Endothelial cell of umbilical vein (primary cell): ENCODE data around the gene RTN4RL1. TPM values are rescaled to one million over a fixed set of nuclear protein-coding genes. Genes with fewer than 3 reads are reported as not detected.
A peak's percentile ranks its signal among the peaks of the same experiment; 100 is the strongest.

Experiments used
- BruUV-seq: library from RNA; stranded (reverse); fragments of 400-500 nt; replicated peaks from 2 replicates; lab custom pipeline; 2021; lab: Mats Ljungman, UMichigan
- CTCF ChIA-PET: fragments of 300-600, 350-600 bp; sonication (Branson Sonifier 250); formaldehyde crosslinking; loops from one replicate; lab custom pipeline; 2021; ENCODE audit warnings: antibody characterized with exemption, inconsistent platforms; lab: Charles Lee
- POLR2A ChIA-PET: fragments of 300-600, 350-600 bp; sonication (Branson Sonifier 250); formaldehyde crosslinking; loops from one replicate; lab custom pipeline; 2021; ENCODE audit warnings: antibody characterized with exemption, inconsistent platforms; lab: Charles Lee
- DNase-seq: peaks from one replicate; pipeline ENCODE4 v3.0.0-alpha.2; 2011; ENCODE audit warnings: low read depth, low spot score
- FAIRE-seq: peaks from 2 replicates; lab custom pipeline; 2011; peaks lifted over from hg19 to GRCh38; lab: Jason Lieb, UNC
- H2AFZ ChIP-seq: 2 replicates; pipeline ENCODE4 v1.6.0; 2012; ENCODE audit warnings: low read depth, low read length, control low read depth, inconsistent platforms
- H3K27ac ChIP-seq: 2 replicates; pipeline ENCODE4 v1.5.1; 2011; ENCODE audit warnings: low read depth, mild to moderate bottlenecking, control low read depth, low read length, moderate library complexity; ENCODE audit not compliant: insufficient read depth
- H3K27me3 ChIP-seq, 2 experiments: 2 replicates each; pipeline versions ENCODE4 v1.6.0 to v1.6.1; 2011; ENCODE audit warnings: low read length in 2 of 2, mixed read lengths in 1 of 2; ENCODE audit not compliant: control insufficient read depth in 2 of 2, insufficient read depth in 2 of 2
- H3K36me3 ChIP-seq, 2 experiments: 2 replicates in 1 of 2; 3 replicates in 1 of 2; pipeline ENCODE4 v1.5.1; 2011; ENCODE audit warnings: low read length in 2 of 2, mild to moderate bottlenecking in 1 of 2, moderate library complexity in 1 of 2; ENCODE audit not compliant: control insufficient read depth in 2 of 2, insufficient read depth in 2 of 2; ENCODE audit errors: extremely low read depth in 1 of 2
- H3K4me1 ChIP-seq: 3 replicates; pipeline ENCODE4 v1.5.1; 2011; ENCODE audit warnings: mild to moderate bottlenecking, low read length; ENCODE audit not compliant: control insufficient read depth, insufficient read depth; ENCODE audit errors: extremely low read depth
- H3K4me2 ChIP-seq: 2 replicates; pipeline ENCODE4 v1.6.1; 2011; ENCODE audit warnings: low read length, control low read depth, mixed read lengths; ENCODE audit not compliant: insufficient read depth
- H3K4me3 ChIP-seq, 3 experiments: fragments of 200-600 bp in 1 of 3; sonication (generic), shearing (Covaris generic) in 1 of 3; replicated peaks in 1 of 3; 2 replicates each; pipeline ENCODE4 v1.5.1; 2011 to 2016; ENCODE audit warnings: control low read depth in 3 of 3, low read length in 3 of 3, mild to moderate bottlenecking in 2 of 3, inconsistent platforms in 1 of 3, low read depth in 1 of 3, moderate library complexity in 1 of 3; ENCODE audit not compliant: insufficient read depth in 1 of 3
- H3K79me2 ChIP-seq: 2 replicates; pipeline ENCODE4 v1.6.0; 2012; ENCODE audit warnings: low read length, inconsistent platforms; ENCODE audit not compliant: control insufficient read depth, insufficient read depth
- H3K9ac ChIP-seq: replicated peaks from 2 replicates; pipeline ENCODE3; 2011; ENCODE audit warnings: low read length, control low read depth; ENCODE audit not compliant: insufficient read depth; ENCODE audit errors: extremely low read depth
- H3K9me1 ChIP-seq: replicated peaks from 3 replicates; pipeline ENCODE4 v1.6.0; 2011; ENCODE audit warnings: mild to moderate bottlenecking, low read length; ENCODE audit not compliant: control insufficient read depth, insufficient read depth; ENCODE audit errors: extremely low read depth
- H3K9me3 ChIP-seq: replicated peaks from 2 replicates; pipeline ENCODE4 v1.5.1; 2012; ENCODE audit warnings: low read length, inconsistent platforms; ENCODE audit not compliant: control insufficient read depth, insufficient read depth
- H4K20me1 ChIP-seq: replicated peaks from 2 replicates; pipeline ENCODE3; 2011; ENCODE audit warnings: mild to moderate bottlenecking, low read length; ENCODE audit not compliant: control insufficient read depth, insufficient read depth; ENCODE audit errors: extremely low read depth
- EZH2 ChIP-seq: IDR thresholded peaks from 2 replicates; pipeline ENCODE4 v1.6.1; 2012; ENCODE audit warnings: borderline replicate concordance, low read depth, mild to moderate bottlenecking, moderate library complexity, low read length, inconsistent platforms; ENCODE audit not compliant: severe bottlenecking
- FOS ChIP-seq: IDR thresholded peaks from 2 replicates; pipeline ENCODE4 v1.6.1; 2011; ENCODE audit warnings: mild to moderate bottlenecking, low read length, moderate library complexity, borderline replicate concordance; ENCODE audit not compliant: insufficient read depth
- GATA2 ChIP-seq: IDR thresholded peaks from 2 replicates; pipeline ENCODE4 v1.7.0; 2011; ENCODE audit warnings: low read depth, mild to moderate bottlenecking, moderate library complexity, mixed read lengths, low read length; ENCODE audit not compliant: insufficient read length, insufficient read depth
- JUN ChIP-seq: IDR thresholded peaks from 2 replicates; pipeline ENCODE4 v1.6.1; 2011; ENCODE audit warnings: borderline replicate concordance, low read depth; ENCODE audit not compliant: insufficient read length, insufficient read depth
- MYC ChIP-seq: IDR thresholded peaks from one replicate; pipeline ENCODE4 v1.6.1; 2011; ENCODE audit warnings: mild to moderate bottlenecking, low read depth, low read length
- POLR2A ChIP-seq: IDR thresholded peaks from 2 replicates; pipeline ENCODE4 v1.6.1; 2012; ENCODE audit warnings: low read depth, mild to moderate bottlenecking, control low read depth, low read length
- POLR2AphosphoS5 ChIP-seq: IDR thresholded peaks from 2 replicates; pipeline ENCODE4 v1.6.1; 2012; ENCODE audit warnings: low read depth, mild to moderate bottlenecking, control low read depth, low read length, moderate library complexity; ENCODE audit not compliant: insufficient read depth
- dilution Hi-C: fragments of 300-500 bp; cut with MboI; formaldehyde crosslinking; loops from one replicate; pipeline ENCODE4 v1.15.0; 2019; ENCODE audit warnings: low sequenced_read_pairs; ENCODE audit not compliant: extremely low pct_ligation_motif_present
- intact Hi-C: fragments of 100-400 bp; cut with micrococcal nuclease; formaldehyde crosslinking; loops from one replicate; pipeline ENCODE4 v1.10.0; 2022
- polyA plus RNA-seq, 4 experiments: library from polyadenylated mRNA; depleted of rRNA in 3 of 4; stranded (reverse) in 3 of 4; unstranded in 1 of 4; fragments of >200 nt; gene quantifications; 2 replicates each; pipeline versions ENCODE4 v1.2.1 to v1.2.3, GENCODE V29; 2011 to 2012; ENCODE audit warnings: missing spikeins in 1 of 4
- total RNA-seq: library from RNA; stranded (reverse); gene quantifications from 2 replicates; pipeline ENCODE4 v1.2.3, GENCODE V29; 2021
- TF ChIP-seq, protein P1 (sequence below), 2 donors: IDR thresholded peaks; 1 replicate in 1 of 2; 2 replicates in 1 of 2; pipeline ENCODE4 v1.5.1; 2011; ENCODE audit warnings: low read length in 2 of 2, mild to moderate bottlenecking in 2 of 2, moderate library complexity in 2 of 2, control low read depth in 1 of 2, inconsistent platforms in 1 of 2, low read depth in 1 of 2; ENCODE audit not compliant: insufficient read depth in 1 of 2; ENCODE audit errors: extremely low read depth in 1 of 2
- TF ChIP-seq, protein P2 (sequence below): IDR thresholded peaks from 2 replicates; pipeline ENCODE4 v1.6.1; 2011; ENCODE audit not compliant: insufficient read depth, insufficient read length

Gene RTN4RL1
- total and polyA plus RNA-seq, 2 donors (not counting 3 experiments of a cell fraction or from before 2014, with no cell fraction given), result 0.04 TPM; not detected in 1

DNA sequence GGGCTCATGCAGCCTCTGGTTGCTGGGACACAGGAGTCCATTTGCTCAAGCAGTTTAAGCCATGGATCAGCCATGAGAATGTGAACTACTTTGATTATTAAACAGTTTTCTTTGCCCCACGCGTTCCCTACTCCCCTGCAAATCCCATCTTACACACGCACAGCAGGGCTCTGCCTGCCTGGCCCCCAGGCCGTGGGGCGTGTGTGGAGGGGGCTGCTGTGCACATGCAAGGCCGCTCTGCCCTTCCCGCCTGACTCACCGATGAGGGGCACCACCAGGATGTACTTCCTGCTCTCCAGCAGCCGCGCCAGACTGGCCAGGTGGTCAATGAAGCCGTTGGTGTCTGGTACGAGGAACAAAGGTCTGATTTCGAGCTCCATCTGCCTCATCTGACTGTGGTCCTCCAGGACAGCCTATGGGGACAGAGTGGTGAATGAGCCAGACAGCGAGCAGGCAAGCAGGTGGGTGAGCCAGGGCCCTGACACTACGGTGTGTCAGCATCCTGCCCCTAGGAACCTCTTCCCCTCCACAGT lies 43.5 kb upstream of the RTN4RL1 start:
- FAIRE-seq, result peak; percentile 97
- Histone ChIP-seq H3K9ac (peak overlapping the region; percentile 30), H2AFZ (no peak overlapping the region)

More for the DNA sequence above, 43.5 kb upstream of the RTN4RL1 start:
- ChIA-PET POLR2A (interaction anchor here (1.1 to 1.8 kb wide), 2 partner anchors 10 to 106 kb away, joined by 3 to 4 read pairs; no protein-coding TSS in a partner anchor), CTCF (interaction anchor here (0.6 to 17.2 kb wide), 17 partner anchors 9 to 176 kb away, joined by 3 to 455 read pairs (median 5); partner anchors contain the start of gene HIC1)
- Histone ChIP-seq H4K20me1 (no peaks in the 10 kb centered on the region), H3K79me2 (peaks cover 5% of the 10 kb centered on the region), H3K4me1 (peaks cover 70% of the 10 kb centered on the region), H3K36me3 (peaks cover 0 to 6% of the 10 kb centered on the region in 2 experiments), H3K27me3 (no peaks in the 10 kb centered on the region), H3K9me1 (no peaks in the 10 kb centered on the region), H3K4me2 (no peak overlapping the region), H3K9me3 (no peaks in the 10 kb centered on the region), H3K27ac (peak overlapping the region; percentile 78), H3K4me3 (no peak overlapping the region)
- TF ChIP-seq FOS (peak; percentile 50), MYC (peak; percentile 71), POLR2A (no peak), JUN (no peak), POLR2AphosphoS5 (peak; percentile 80), GATA2 (no peak), EZH2 (no peak)
- TF ChIP-seq, protein P1, sequence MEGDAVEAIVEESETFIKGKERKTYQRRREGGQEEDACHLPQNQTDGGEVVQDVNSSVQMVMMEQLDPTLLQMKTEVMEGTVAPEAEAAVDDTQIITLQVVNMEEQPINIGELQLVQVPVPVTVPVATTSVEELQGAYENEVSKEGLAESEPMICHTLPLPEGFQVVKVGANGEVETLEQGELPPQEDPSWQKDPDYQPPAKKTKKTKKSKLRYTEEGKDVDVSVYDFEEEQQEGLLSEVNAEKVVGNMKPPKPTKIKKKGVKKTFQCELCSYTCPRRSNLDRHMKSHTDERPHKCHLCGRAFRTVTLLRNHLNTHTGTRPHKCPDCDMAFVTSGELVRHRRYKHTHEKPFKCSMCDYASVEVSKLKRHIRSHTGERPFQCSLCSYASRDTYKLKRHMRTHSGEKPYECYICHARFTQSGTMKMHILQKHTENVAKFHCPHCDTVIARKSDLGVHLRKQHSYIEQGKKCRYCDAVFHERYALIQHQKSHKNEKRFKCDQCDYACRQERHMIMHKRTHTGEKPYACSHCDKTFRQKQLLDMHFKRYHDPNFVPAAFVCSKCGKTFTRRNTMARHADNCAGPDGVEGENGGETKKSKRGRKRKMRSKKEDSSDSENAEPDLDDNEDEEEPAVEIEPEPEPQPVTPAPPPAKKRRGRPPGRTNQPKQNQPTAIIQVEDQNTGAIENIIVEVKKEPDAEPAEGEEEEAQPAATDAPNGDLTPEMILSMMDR (IDR thresholded peaks at IDR 0.05; ENCODE audit: extremely low read depth in 1 of 2, insufficient read depth in 1 of 2, low read depth in 1 of 2, low read length in 2 of 2), result no peak
- TF ChIP-seq, protein P2, sequence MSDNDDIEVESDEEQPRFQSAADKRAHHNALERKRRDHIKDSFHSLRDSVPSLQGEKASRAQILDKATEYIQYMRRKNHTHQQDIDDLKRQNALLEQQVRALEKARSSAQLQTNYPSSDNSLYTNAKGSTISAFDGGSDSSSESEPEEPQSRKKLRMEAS, result no peak
- peak; percentile 64 for DNase-seq
- intact Hi-C loops, result loop anchor here (1.0 kb wide), 1 partner anchor 104 kb away; no protein-coding TSS in a partner anchor
- BruUV-seq, result no TSS peak
- dilution Hi-C loops, result no loop called here
